ENCODE measurements around the gene ELOA.

Gene ELOA

GRCh38 chr1:23743287-23744152 lies at the start of gene ELOA:
Gene ELOA, plus strand, starts transcription at chr1:23743471. Its CDS starts 33 bp downstream, at chr1:23743504.
- peak within 1 kb of the TSS; percentile 77 for H3K27ac ChIP-seq
- no peaks in the 10 kb centered on the region for H3K27me3 ChIP-seq (ENCODE audit: control insufficient read depth, insufficient read depth, low read length)
- H3K4me1 ChIP-seq = peaks cover 18% of the 10 kb centered on the region
- H3K4me3 ChIP-seq (ENCODE audit: low read depth, low read length) = peak within 1 kb of the TSS; percentile 76
- H3K79me2 ChIP-seq = peaks cover 7% of the 10 kb centered on the region
- H3K9me3 ChIP-seq (ENCODE audit: control insufficient read depth, low read length) = no peaks in the 10 kb centered on the region
- peak within 1 kb of the TSS; percentile 92 for H3K4me2 ChIP-seq (ENCODE audit: low read length)
- no peaks in the 10 kb centered on the region for H3K36me3 ChIP-seq (ENCODE audit: control insufficient read depth, insufficient read depth, low read length)
- TF ChIP-seq CTCF (IDR thresholded peaks at IDR 0.05) = no peak
- H2AFZ ChIP-seq = peak within 1 kb of the TSS; percentile 89
- peak within 1 kb of the TSS; percentile 43 for H3K9ac ChIP-seq

- Histone ChIP-seq H3K4me3 (ENCODE audit: low read depth, low read length) (no peak overlapping the region), H3K4me1 (peaks cover 8% of the 10 kb centered on the region), H3K27me3 (ENCODE audit: control insufficient read depth, insufficient read depth, low read length) (no peaks in the 10 kb centered on the region), H3K9ac (no peak overlapping the region), H3K79me2 (peaks cover 10% of the 10 kb centered on the region), H3K9me3 (ENCODE audit: control insufficient read depth, low read length) (no peaks in the 10 kb centered on the region), H2AFZ (no peak overlapping the region), H3K27ac (no peak overlapping the region), H3K4me2 (ENCODE audit: low read length) (no peak overlapping the region), H3K36me3 (ENCODE audit: control insufficient read depth, insufficient read depth, low read length) (no peaks in the 10 kb centered on the region)
- no peak for TF ChIP-seq CTCF (IDR thresholded peaks at IDR 0.05)
These were observed 49.7 kb upstream of the ELOA start for GRCh38 chr1:23693599-23693998.

- Histone ChIP-seq H3K4me1 (peaks cover 8% of the 10 kb centered on the region), H2AFZ (no peak overlapping the region), H3K4me2 (ENCODE audit: low read length) (no peak overlapping the region), H3K4me3 (ENCODE audit: low read depth, low read length) (no peak overlapping the region), H3K36me3 (ENCODE audit: control insufficient read depth, insufficient read depth, low read length) (no peaks in the 10 kb centered on the region), H3K27ac (no peak overlapping the region), H3K79me2 (peaks cover 10% of the 10 kb centered on the region), H3K9me3 (ENCODE audit: control insufficient read depth, low read length) (no peaks in the 10 kb centered on the region), H3K27me3 (ENCODE audit: control insufficient read depth, insufficient read depth, low read length) (no peaks in the 10 kb centered on the region), H3K9ac (no peak overlapping the region)
- TF ChIP-seq CTCF (IDR thresholded peaks at IDR 0.05) = no peak
These were observed 48.9 kb upstream of the ELOA start for GRCh38 chr1:23694371-23694770.

- H3K36me3 ChIP-seq (ENCODE audit: control insufficient read depth, insufficient read depth, low read length) = no peaks in the 10 kb centered on the region
- no peak overlapping the region for H3K4me3 ChIP-seq (ENCODE audit: low read depth, low read length)
- H3K9ac ChIP-seq = no peak overlapping the region
- H3K4me1 ChIP-seq = peaks cover 8% of the 10 kb centered on the region
- no peak overlapping the region for H3K27ac ChIP-seq
- no peaks in the 10 kb centered on the region for H3K9me3 ChIP-seq (ENCODE audit: control insufficient read depth, low read length)
- TF ChIP-seq CTCF (IDR thresholded peaks at IDR 0.05) = no peak
- no peak overlapping the region for H2AFZ ChIP-seq
- H3K27me3 ChIP-seq (ENCODE audit: control insufficient read depth, insufficient read depth, low read length) = no peaks in the 10 kb centered on the region
- no peak overlapping the region for H3K4me2 ChIP-seq (ENCODE audit: low read length)
- peaks cover 10% of the 10 kb centered on the region for H3K79me2 ChIP-seq
These were observed 47.6 kb upstream of the ELOA start for GRCh38 chr1:23695667-23696066.

Data from parathyroid adenoma (tissue), 2 donors.